ENCODE data around the gene NFIA.

DNA sequence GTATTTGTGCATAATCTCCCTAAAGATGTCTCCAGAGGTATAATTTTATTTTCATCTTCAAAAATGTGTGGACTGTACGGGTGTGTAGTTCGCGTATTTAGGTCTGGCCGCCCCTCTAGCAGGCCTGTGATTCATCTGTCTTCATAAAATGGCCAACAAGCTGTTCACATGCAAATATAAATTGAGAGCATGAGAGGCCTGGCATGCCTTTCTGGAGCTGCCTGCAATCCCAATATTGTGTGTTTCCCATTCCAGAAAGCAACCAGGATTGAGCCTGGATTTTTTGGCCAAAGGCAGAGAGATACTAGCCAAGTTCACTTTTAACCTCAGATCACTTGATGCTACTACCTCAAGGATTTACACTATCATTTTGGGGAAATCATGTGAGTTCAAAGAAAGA lies 197.2 kb downstream of the NFIA start:
- TF ChIP-seq ZNF174 (tag by site-specific recombination; IDR thresholded peaks at IDR 0.05) (no peak), ZNF416 (tag by site-specific recombination; IDR thresholded peaks at IDR 0.05) (no peak), KLF1 (tag by site-specific recombination; IDR thresholded peaks at IDR 0.05) (no peak), TCF7L2 (IDR thresholded peaks at IDR 0.05; ENCODE audit: borderline replicate concordance, low read depth, low read length) (no peak), ZNF211 (tag by site-specific recombination; IDR thresholded peaks at IDR 0.05; ENCODE audit: low read depth) (no peak)
- TF ChIP-seq, protein P1, sequence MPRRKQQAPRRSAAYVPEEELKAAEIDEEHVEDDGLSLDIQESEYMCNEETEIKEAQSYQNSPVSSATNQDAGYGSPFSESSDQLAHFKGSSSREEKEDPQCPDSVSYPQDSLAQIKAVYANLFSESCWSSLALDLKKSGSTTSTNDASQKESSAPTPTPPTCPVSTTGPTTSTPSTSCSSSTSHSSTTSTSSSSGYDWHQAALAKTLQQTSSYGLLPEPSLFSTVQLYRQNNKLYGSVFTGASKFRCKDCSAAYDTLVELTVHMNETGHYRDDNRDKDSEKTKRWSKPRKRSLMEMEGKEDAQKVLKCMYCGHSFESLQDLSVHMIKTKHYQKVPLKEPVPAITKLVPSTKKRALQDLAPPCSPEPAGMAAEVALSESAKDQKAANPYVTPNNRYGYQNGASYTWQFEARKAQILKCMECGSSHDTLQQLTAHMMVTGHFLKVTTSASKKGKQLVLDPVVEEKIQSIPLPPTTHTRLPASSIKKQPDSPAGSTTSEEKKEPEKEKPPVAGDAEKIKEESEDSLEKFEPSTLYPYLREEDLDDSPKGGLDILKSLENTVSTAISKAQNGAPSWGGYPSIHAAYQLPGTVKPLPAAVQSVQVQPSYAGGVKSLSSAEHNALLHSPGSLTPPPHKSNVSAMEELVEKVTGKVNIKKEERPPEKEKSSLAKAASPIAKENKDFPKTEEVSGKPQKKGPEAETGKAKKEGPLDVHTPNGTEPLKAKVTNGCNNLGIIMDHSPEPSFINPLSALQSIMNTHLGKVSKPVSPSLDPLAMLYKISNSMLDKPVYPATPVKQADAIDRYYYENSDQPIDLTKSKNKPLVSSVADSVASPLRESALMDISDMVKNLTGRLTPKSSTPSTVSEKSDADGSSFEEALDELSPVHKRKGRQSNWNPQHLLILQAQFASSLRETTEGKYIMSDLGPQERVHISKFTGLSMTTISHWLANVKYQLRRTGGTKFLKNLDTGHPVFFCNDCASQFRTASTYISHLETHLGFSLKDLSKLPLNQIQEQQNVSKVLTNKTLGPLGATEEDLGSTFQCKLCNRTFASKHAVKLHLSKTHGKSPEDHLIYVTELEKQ (tag by site-specific recombination; IDR thresholded peaks at IDR 0.05; ENCODE audit: borderline replicate concordance): no peak
- TF ChIP-seq, protein P2, sequence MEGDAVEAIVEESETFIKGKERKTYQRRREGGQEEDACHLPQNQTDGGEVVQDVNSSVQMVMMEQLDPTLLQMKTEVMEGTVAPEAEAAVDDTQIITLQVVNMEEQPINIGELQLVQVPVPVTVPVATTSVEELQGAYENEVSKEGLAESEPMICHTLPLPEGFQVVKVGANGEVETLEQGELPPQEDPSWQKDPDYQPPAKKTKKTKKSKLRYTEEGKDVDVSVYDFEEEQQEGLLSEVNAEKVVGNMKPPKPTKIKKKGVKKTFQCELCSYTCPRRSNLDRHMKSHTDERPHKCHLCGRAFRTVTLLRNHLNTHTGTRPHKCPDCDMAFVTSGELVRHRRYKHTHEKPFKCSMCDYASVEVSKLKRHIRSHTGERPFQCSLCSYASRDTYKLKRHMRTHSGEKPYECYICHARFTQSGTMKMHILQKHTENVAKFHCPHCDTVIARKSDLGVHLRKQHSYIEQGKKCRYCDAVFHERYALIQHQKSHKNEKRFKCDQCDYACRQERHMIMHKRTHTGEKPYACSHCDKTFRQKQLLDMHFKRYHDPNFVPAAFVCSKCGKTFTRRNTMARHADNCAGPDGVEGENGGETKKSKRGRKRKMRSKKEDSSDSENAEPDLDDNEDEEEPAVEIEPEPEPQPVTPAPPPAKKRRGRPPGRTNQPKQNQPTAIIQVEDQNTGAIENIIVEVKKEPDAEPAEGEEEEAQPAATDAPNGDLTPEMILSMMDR (tag by site-specific recombination; IDR thresholded peaks at IDR 0.05): no peak
- TF ChIP-seq, protein P3, sequence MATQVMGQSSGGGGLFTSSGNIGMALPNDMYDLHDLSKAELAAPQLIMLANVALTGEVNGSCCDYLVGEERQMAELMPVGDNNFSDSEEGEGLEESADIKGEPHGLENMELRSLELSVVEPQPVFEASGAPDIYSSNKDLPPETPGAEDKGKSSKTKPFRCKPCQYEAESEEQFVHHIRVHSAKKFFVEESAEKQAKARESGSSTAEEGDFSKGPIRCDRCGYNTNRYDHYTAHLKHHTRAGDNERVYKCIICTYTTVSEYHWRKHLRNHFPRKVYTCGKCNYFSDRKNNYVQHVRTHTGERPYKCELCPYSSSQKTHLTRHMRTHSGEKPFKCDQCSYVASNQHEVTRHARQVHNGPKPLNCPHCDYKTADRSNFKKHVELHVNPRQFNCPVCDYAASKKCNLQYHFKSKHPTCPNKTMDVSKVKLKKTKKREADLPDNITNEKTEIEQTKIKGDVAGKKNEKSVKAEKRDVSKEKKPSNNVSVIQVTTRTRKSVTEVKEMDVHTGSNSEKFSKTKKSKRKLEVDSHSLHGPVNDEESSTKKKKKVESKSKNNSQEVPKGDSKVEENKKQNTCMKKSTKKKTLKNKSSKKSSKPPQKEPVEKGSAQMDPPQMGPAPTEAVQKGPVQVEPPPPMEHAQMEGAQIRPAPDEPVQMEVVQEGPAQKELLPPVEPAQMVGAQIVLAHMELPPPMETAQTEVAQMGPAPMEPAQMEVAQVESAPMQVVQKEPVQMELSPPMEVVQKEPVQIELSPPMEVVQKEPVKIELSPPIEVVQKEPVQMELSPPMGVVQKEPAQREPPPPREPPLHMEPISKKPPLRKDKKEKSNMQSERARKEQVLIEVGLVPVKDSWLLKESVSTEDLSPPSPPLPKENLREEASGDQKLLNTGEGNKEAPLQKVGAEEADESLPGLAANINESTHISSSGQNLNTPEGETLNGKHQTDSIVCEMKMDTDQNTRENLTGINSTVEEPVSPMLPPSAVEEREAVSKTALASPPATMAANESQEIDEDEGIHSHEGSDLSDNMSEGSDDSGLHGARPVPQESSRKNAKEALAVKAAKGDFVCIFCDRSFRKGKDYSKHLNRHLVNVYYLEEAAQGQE (tag by site-specific recombination; IDR thresholded peaks at IDR 0.05): no peak

All from HEK293 (cell line).